ENCODE results near the gene CLEC20A. TPM values are rescaled to one million over a fixed set of nuclear protein-coding genes. Genes with fewer than 3 reads are reported as not detected.

The CLEC20A gene
- total and polyA plus RNA-seq, 2 experiments from 2014 or later = not detected

DNA sequence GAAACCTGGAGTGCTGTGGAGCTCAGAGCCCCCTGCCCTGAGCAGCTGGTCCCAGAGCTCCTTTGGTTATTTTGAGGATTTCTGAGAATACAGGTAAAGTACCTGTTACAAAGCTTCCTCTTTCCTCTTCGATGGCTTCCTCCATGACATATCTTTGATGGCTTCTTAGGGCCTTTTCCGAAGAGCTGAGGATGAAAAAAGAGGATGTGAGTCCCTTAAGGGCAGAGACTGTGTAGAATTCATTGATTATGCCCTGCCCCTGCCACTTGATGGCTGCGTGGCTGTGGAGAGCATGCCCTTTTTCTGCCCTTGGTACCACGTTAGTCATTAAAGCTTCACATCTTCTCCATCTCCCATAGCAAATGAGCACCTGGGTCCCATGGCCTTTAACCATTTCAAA, 30.4 kb upstream of the CLEC20A start:
- H3K79me2 ChIP-seq = no peaks in the 10 kb centered on the region
- no peak overlapping the region for H3K27ac ChIP-seq
- H3K4me1 ChIP-seq (ENCODE audit: insufficient read depth) = peaks cover 11% of the 10 kb centered on the region
- H3K9me3 ChIP-seq (ENCODE audit: low read depth) = no peaks in the 10 kb centered on the region
- TF ChIP-seq EZH2 (IDR thresholded peaks at IDR 0.05; ENCODE audit: borderline replicate concordance) (no peak), EZH2phosphoT487 (IDR thresholded peaks at IDR 0.05; ENCODE audit: low read depth, severe bottlenecking, unreplicated experiment) (no peak)
- TF ChIP-seq, protein P1, sequence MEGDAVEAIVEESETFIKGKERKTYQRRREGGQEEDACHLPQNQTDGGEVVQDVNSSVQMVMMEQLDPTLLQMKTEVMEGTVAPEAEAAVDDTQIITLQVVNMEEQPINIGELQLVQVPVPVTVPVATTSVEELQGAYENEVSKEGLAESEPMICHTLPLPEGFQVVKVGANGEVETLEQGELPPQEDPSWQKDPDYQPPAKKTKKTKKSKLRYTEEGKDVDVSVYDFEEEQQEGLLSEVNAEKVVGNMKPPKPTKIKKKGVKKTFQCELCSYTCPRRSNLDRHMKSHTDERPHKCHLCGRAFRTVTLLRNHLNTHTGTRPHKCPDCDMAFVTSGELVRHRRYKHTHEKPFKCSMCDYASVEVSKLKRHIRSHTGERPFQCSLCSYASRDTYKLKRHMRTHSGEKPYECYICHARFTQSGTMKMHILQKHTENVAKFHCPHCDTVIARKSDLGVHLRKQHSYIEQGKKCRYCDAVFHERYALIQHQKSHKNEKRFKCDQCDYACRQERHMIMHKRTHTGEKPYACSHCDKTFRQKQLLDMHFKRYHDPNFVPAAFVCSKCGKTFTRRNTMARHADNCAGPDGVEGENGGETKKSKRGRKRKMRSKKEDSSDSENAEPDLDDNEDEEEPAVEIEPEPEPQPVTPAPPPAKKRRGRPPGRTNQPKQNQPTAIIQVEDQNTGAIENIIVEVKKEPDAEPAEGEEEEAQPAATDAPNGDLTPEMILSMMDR (IDR thresholded peaks at IDR 0.05; ENCODE audit: poor library complexity) = no peak
- DNase-seq (ENCODE audit: low spot score) = no peak
- H3K4me3 ChIP-seq = no peak overlapping the region
- H3K27me3 ChIP-seq = no peaks in the 10 kb centered on the region
- no peak overlapping the region for H2AFZ ChIP-seq
- 93% methylated on average over 4 of the region's 4 CpGs for WGBS (ENCODE audit: low lambda C conversion rate, missing lambda C conversion rate)
- no peaks in the 10 kb centered on the region for H4K20me1 ChIP-seq (ENCODE audit: insufficient read depth, poor library complexity, severe bottlenecking)
- H3K36me3 ChIP-seq (replicated peaks; ENCODE audit: insufficient read depth, low read depth) = no peaks in the 10 kb centered on the region
- H3K9me2 ChIP-seq (replicated peaks; ENCODE audit: insufficient read depth) = no peaks in the 10 kb centered on the region
- H3K4me2 ChIP-seq = no peak overlapping the region

DNA sequence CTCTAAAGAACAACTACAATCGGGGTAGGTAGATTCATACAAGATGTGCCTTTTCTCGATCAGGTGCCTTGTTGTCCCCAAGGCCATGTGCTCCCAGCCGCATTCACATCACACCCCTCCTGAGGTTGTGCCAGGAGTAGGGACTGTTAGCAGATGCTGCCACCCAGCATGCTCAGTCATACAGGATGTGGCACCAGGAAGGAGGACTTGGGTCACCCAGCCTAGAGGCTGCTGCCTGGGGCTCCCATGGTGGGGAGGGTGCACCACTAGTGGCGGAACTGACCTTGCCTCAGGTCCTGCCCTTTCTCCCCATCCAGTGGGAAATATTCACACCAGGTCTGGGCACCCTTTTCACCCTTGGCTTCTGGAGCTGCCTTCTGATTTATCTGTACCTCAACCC, 24.5 kb upstream of the CLEC20A start:
- no peak overlapping the region for H3K27ac ChIP-seq
- no peaks in the 10 kb centered on the region for H3K4me1 ChIP-seq (ENCODE audit: insufficient read depth)
- no peaks in the 10 kb centered on the region for H3K79me2 ChIP-seq
- H4K20me1 ChIP-seq (ENCODE audit: insufficient read depth, poor library complexity, severe bottlenecking) = no peaks in the 10 kb centered on the region
- H2AFZ ChIP-seq = no peak overlapping the region
- no peaks in the 10 kb centered on the region for H3K36me3 ChIP-seq (replicated peaks; ENCODE audit: insufficient read depth, low read depth)
- TF ChIP-seq EZH2phosphoT487 (IDR thresholded peaks at IDR 0.05; ENCODE audit: low read depth, severe bottlenecking, unreplicated experiment) (no peak), EZH2 (IDR thresholded peaks at IDR 0.05; ENCODE audit: borderline replicate concordance) (no peak)
- TF ChIP-seq, protein P1 (IDR thresholded peaks at IDR 0.05; ENCODE audit: poor library complexity) = no peak
- H3K27me3 ChIP-seq = no peaks in the 10 kb centered on the region
- H3K9me3 ChIP-seq (ENCODE audit: low read depth) = no peaks in the 10 kb centered on the region
- no peak overlapping the region for H3K4me3 ChIP-seq
- no peak overlapping the region for H3K4me2 ChIP-seq
- 94% methylated on average over 4 of the region's 4 CpGs for WGBS (ENCODE audit: low lambda C conversion rate, missing lambda C conversion rate)
- no peaks in the 10 kb centered on the region for H3K9me2 ChIP-seq (replicated peaks; ENCODE audit: insufficient read depth)
- no peak for DNase-seq (ENCODE audit: low spot score)

DNA sequence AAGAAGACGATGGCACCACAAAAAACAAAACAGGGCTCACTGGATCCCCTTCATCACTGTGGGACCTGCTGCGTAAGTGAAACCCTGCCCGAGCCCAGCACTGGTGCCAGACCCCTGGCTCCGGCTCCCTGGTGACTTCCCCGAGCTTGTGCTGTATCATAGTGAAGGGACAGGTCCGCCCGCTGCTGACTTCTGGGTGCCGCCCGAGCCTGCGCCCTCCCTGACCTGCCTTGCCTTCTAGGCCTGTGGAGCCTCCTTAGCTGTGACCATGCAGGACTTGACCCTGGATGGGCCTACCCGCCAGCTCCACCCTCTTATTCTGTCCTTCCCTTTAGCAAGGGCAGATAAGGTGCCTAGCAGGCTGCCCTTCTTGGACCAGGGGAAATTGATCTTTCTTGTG, 24.0 kb upstream of the CLEC20A start:
- H3K9me2 ChIP-seq (replicated peaks; ENCODE audit: insufficient read depth) = no peaks in the 10 kb centered on the region
- no peak overlapping the region for H2AFZ ChIP-seq
- 95% methylated on average over 11 of the region's 11 CpGs for WGBS (ENCODE audit: low lambda C conversion rate, missing lambda C conversion rate)
- no peak overlapping the region for H3K4me3 ChIP-seq
- no peak for DNase-seq (ENCODE audit: low spot score)
- TF ChIP-seq, protein P1 (IDR thresholded peaks at IDR 0.05; ENCODE audit: poor library complexity) = no peak
- TF ChIP-seq EZH2 (IDR thresholded peaks at IDR 0.05; ENCODE audit: borderline replicate concordance) (no peak), EZH2phosphoT487 (IDR thresholded peaks at IDR 0.05; ENCODE audit: low read depth, severe bottlenecking, unreplicated experiment) (no peak)
- H3K79me2 ChIP-seq = no peaks in the 10 kb centered on the region
- H3K27ac ChIP-seq = no peak overlapping the region
- no peaks in the 10 kb centered on the region for H3K36me3 ChIP-seq (replicated peaks; ENCODE audit: insufficient read depth, low read depth)
- no peaks in the 10 kb centered on the region for H4K20me1 ChIP-seq (ENCODE audit: insufficient read depth, poor library complexity, severe bottlenecking)
- H3K9me3 ChIP-seq (ENCODE audit: low read depth) = no peaks in the 10 kb centered on the region
- H3K27me3 ChIP-seq = no peaks in the 10 kb centered on the region
- no peak overlapping the region for H3K4me2 ChIP-seq
- no peaks in the 10 kb centered on the region for H3K4me1 ChIP-seq (ENCODE audit: insufficient read depth)

DNA sequence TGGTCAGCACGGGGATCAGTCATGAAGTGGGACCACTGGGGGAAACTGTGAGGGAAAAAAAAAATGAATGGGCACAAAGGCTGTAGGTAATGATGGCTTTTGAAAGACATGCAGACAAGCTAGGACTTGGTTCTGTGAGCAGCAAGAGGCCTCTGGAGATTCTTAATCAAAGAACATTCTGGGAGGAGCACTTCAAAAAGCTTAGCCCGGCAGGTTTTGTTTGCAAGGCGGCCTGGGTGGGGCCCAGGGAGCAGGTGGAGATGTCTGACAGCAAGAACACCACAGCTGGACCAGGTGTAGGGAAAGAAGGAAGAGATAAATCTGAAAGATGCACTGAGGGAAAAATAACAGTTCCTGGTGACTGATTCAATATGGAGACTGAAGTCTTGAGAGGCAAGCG, 22.1 kb upstream of the CLEC20A start:
- Histone ChIP-seq H3K79me2 (no peaks in the 10 kb centered on the region), H3K4me1 (ENCODE audit: insufficient read depth) (no peaks in the 10 kb centered on the region), H3K27ac (no peak overlapping the region), H3K9me2 (replicated peaks; ENCODE audit: insufficient read depth) (no peaks in the 10 kb centered on the region), H3K4me2 (no peak overlapping the region), H3K4me3 (no peak overlapping the region), H3K36me3 (replicated peaks; ENCODE audit: insufficient read depth, low read depth) (no peaks in the 10 kb centered on the region), H3K27me3 (no peaks in the 10 kb centered on the region), H3K9me3 (ENCODE audit: low read depth) (no peaks in the 10 kb centered on the region), H4K20me1 (ENCODE audit: insufficient read depth, poor library complexity, severe bottlenecking) (no peaks in the 10 kb centered on the region), H2AFZ (no peak overlapping the region)
- DNase-seq (ENCODE audit: low spot score) = no peak
- WGBS (ENCODE audit: low lambda C conversion rate, missing lambda C conversion rate) = 66% methylated on average over 4 of the region's 4 CpGs
- TF ChIP-seq, protein P1 (IDR thresholded peaks at IDR 0.05; ENCODE audit: poor library complexity) = no peak
- no peak for TF ChIP-seq EZH2phosphoT487 (IDR thresholded peaks at IDR 0.05; ENCODE audit: low read depth, severe bottlenecking, unreplicated experiment)
- TF ChIP-seq EZH2 (IDR thresholded peaks at IDR 0.05; ENCODE audit: borderline replicate concordance) = no peak

Data from hepatocyte (in vitro differentiated cells).